MM.1S (cell line): Measurements from ENCODE around the gene STRADB.

ENCODE experiments used
- EZH2 ChIP-seq: fragments of 300-600 bp; sonication (generic); optimal IDR thresholded peaks from 2 replicates; pipeline ENCODE3; 2017; ENCODE audit warnings: low read depth, mild to moderate bottlenecking, antibody characterized with exemption, low read length, mixed read lengths
- TF ChIP-seq, protein P1 (sequence below): fragments of 300-600 bp; sonication (generic); IDR thresholded peaks from 2 replicates; pipeline ENCODE4 v1.5.1; 2016; ENCODE audit warnings: antibody characterized with exemption, low read length, mixed read lengths

- TF ChIP-seq EZH2, result no peak
- TF ChIP-seq, protein P1, sequence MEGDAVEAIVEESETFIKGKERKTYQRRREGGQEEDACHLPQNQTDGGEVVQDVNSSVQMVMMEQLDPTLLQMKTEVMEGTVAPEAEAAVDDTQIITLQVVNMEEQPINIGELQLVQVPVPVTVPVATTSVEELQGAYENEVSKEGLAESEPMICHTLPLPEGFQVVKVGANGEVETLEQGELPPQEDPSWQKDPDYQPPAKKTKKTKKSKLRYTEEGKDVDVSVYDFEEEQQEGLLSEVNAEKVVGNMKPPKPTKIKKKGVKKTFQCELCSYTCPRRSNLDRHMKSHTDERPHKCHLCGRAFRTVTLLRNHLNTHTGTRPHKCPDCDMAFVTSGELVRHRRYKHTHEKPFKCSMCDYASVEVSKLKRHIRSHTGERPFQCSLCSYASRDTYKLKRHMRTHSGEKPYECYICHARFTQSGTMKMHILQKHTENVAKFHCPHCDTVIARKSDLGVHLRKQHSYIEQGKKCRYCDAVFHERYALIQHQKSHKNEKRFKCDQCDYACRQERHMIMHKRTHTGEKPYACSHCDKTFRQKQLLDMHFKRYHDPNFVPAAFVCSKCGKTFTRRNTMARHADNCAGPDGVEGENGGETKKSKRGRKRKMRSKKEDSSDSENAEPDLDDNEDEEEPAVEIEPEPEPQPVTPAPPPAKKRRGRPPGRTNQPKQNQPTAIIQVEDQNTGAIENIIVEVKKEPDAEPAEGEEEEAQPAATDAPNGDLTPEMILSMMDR, result no peak
Measured at GRCh38 chr2:201440182-201440581, 11.4 kb upstream of the STRADB start.
